ENCODE data around the gene NEUROD2.

The NEUROD2 gene

GRCh38 chr17:39607851-39608130, at the start of gene NEUROD2:
Gene NEUROD2, minus strand, starts transcription at chr17:39607920. Its CDS starts 1,321 bp downstream, at chr17:39606599.
- no peak for DNase-seq

GRCh38 chr17:39655105-39655504, 47.4 kb upstream of the NEUROD2 start:
- no peak for DNase-seq

- peak; percentile 23 to 31 for DNase-seq
These were observed 46.1 kb upstream of the NEUROD2 start for GRCh38 chr17:39653662-39654331.

- DNase-seq = no peak
These were observed 45.6 kb upstream of the NEUROD2 start for GRCh38 chr17:39653316-39653661.

- no peak for DNase-seq
These were observed 45.0 kb upstream of the NEUROD2 start for GRCh38 chr17:39652587-39653315.

- no peak for DNase-seq
These were observed 44.3 kb upstream of the NEUROD2 start for GRCh38 chr17:39651923-39652586.

- DNase-seq = peak in 1 of 2 experiments; percentile 27
These were observed 42.4 kb upstream of the NEUROD2 start for GRCh38 chr17:39650121-39650579.

- no peak for DNase-seq
These were observed 41.1 kb upstream of the NEUROD2 start for GRCh38 chr17:39648616-39649366.

- no peak for DNase-seq
These were observed 39.5 kb upstream of the NEUROD2 start for GRCh38 chr17:39647256-39647655.

- no peak for DNase-seq
These were observed 35.6 kb upstream of the NEUROD2 start for GRCh38 chr17:39643271-39643670.

GRCh38 chr17:39642291-39643074, 34.8 kb upstream of the NEUROD2 start:
- no peak for DNase-seq

GRCh38 chr17:39641883-39642282, 34.2 kb upstream of the NEUROD2 start:
- DNase-seq = no peak

- no peak for DNase-seq
These were observed 33.4 kb upstream of the NEUROD2 start for GRCh38 chr17:39641097-39641496.

GRCh38 chr17:39640591-39641031, 32.9 kb upstream of the NEUROD2 start:
- no peak for DNase-seq

GRCh38 chr17:39639566-39640458, 32.1 kb upstream of the NEUROD2 start:
- no peak for DNase-seq

- DNase-seq = no peak
These were observed 31.3 kb upstream of the NEUROD2 start for GRCh38 chr17:39639043-39639442.

- no peak for DNase-seq
These were observed 30.6 kb upstream of the NEUROD2 start for GRCh38 chr17:39638317-39638716.

- DNase-seq = peak; percentile 88 to 91
These were observed 29.4 kb upstream of the NEUROD2 start, which contains the start of gene STARD3 for GRCh38 chr17:39636927-39637736. Gene STARD3, plus strand, starts transcription at chr17:39637144. Its CDS starts 16,388 bp downstream, at chr17:39653532.

- no peak for DNase-seq
These were observed 28.8 kb upstream of the NEUROD2 start for GRCh38 chr17:39636587-39636926.

GRCh38 chr17:39635614-39636176, 28.0 kb upstream of the NEUROD2 start:
- no peak for DNase-seq
